ENCODE results near the gene CGB1.

DNA sequence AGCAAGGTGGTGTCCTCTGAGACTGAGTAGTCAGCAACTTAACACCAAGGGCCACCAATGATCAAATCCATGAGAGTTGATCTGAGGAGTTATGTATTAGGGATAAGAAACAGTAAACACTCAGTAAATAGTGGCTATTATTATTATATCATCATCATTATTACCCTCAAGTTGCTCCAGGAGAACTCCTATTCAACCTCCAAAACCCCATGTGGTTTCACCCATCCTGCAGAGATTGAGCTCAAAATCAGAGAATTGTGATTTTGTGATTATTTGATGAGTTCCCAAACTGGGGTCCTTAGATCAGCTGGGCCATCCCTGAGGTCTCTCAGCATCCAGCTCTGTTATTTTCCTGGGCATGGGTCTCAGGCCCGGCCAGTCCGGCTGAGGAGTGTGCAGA lies 24.3 kb upstream of the CGB1 start:
- TF ChIP-seq, protein P1, sequence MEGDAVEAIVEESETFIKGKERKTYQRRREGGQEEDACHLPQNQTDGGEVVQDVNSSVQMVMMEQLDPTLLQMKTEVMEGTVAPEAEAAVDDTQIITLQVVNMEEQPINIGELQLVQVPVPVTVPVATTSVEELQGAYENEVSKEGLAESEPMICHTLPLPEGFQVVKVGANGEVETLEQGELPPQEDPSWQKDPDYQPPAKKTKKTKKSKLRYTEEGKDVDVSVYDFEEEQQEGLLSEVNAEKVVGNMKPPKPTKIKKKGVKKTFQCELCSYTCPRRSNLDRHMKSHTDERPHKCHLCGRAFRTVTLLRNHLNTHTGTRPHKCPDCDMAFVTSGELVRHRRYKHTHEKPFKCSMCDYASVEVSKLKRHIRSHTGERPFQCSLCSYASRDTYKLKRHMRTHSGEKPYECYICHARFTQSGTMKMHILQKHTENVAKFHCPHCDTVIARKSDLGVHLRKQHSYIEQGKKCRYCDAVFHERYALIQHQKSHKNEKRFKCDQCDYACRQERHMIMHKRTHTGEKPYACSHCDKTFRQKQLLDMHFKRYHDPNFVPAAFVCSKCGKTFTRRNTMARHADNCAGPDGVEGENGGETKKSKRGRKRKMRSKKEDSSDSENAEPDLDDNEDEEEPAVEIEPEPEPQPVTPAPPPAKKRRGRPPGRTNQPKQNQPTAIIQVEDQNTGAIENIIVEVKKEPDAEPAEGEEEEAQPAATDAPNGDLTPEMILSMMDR (IDR thresholded peaks at IDR 0.05) = no peak
- no peak for TF ChIP-seq POLR2A (IDR thresholded peaks at IDR 0.05)
